LNCaP clone FGC (cell line): ENCODE results near the gene SEMA7A.

Experiments
- DNase-seq: peaks from one replicate; pipeline ENCODE4 v3.0.0-alpha.2; 2011; ENCODE audit warnings: low read depth
- H3K4me3 ChIP-seq: 2 replicates; pipeline ENCODE4 v1.5.1; 2011; ENCODE audit warnings: mild to moderate bottlenecking, low read depth, low read length, control low read depth
- CTCF ChIP-seq: IDR thresholded peaks from 2 replicates; pipeline ENCODE4 v1.5.1; 2012; ENCODE audit warnings: mild to moderate bottlenecking; ENCODE audit not compliant: control insufficient read depth, insufficient read depth; ENCODE audit errors: extremely low read depth

The SEMA7A gene

GRCh38 chr15:74406992-74407705 lies 26.6 kb downstream of the SEMA7A start:
- no peak for TF ChIP-seq CTCF
- H3K4me3 ChIP-seq, result no peak overlapping the region
- DNase-seq, result no peak

- TF ChIP-seq CTCF, result no peak
- H3K4me3 ChIP-seq, result no peak overlapping the region
- no peak for DNase-seq
Observed at GRCh38 chr15:74406517-74406916, 27.2 kb downstream of the SEMA7A start.

- no peak overlapping the region for H3K4me3 ChIP-seq
- no peak for DNase-seq
- TF ChIP-seq CTCF, result no peak
Observed at GRCh38 chr15:74405823-74406222, 27.9 kb downstream of the SEMA7A start.

- H3K4me3 ChIP-seq, result no peak overlapping the region
- TF ChIP-seq CTCF, result no peak
- no peak for DNase-seq
Observed at GRCh38 chr15:74403991-74404563, 29.7 kb downstream of the SEMA7A start.

- DNase-seq, result no peak
- no peak for TF ChIP-seq CTCF
- H3K4me3 ChIP-seq, result no peak overlapping the region
Observed at GRCh38 chr15:74403588-74403919, 30.2 kb downstream of the SEMA7A start.

GRCh38 chr15:74402873-74403587 lies 30.7 kb downstream of the SEMA7A start:
- no peak for TF ChIP-seq CTCF
- DNase-seq, result no peak
- H3K4me3 ChIP-seq, result no peak overlapping the region
